T-cell (primary cell): ENCODE measurements around the gene WWTR1. TPM values are rescaled to one million over a fixed set of nuclear protein-coding genes. Genes with fewer than 3 reads are reported as not detected.

Source experiments
- ATAC-seq, 4 experiments: fragments of 200-7000 bp in 3 of 4; fragments of 150-1000 bp in 1 of 4; cut with Tn5 transposase; replicated peaks in 1 of 4; 1 replicate in 3 of 4; 2 replicates in 1 of 4; pipeline ENCODE4 v1.10.0; 2021; ENCODE audit warnings: moderate library complexity in 3 of 4, mild to moderate bottlenecking in 2 of 4, moderate number of reproducible peaks in 1 of 4
- CTCF ChIA-PET, 2 donors: fragments of 300-600 bp; sonication (Branson Sonifier 250); formaldehyde crosslinking; loops; one replicate each; lab custom pipeline; 2022; ENCODE audit warnings: antibody characterized with exemption in 2 of 2; lab: Charles Lee
- POLR2A ChIA-PET, 2 donors: fragments of 300-600 bp; sonication (Branson Sonifier 250); formaldehyde crosslinking; loops; one replicate each; lab custom pipeline; 2022; ENCODE audit warnings: antibody characterized with exemption in 2 of 2; lab: Charles Lee
- DNase-seq, 35 experiments: peaks; one replicate each; pipeline versions ENCODE4 v3.0.0 to v3.0.0-alpha.2; 2013 to 2023
- H3K27ac ChIP-seq: one replicate; pipeline ENCODE4 v1.5.1; 2013; ENCODE audit warnings: low read length
- H3K27me3 ChIP-seq, 2 experiments: replicated peaks in 1 of 2; 1 replicate in 1 of 2; 2 replicates in 1 of 2; pipeline versions ENCODE4 v1.6.1 to v1.7.0; 2013; ENCODE audit warnings: low read length in 1 of 2, mixed read lengths in 1 of 2; ENCODE audit not compliant: control insufficient read depth in 2 of 2, insufficient read depth in 2 of 2; ENCODE audit errors: extremely low read depth in 1 of 2
- H3K36me3 ChIP-seq, 2 donors: 1 replicate in 1 of 2; 2 replicates in 1 of 2; pipeline versions ENCODE4 v1.6.1 to v1.7.0; 2013; ENCODE audit warnings: low read length in 1 of 2; ENCODE audit not compliant: control insufficient read depth in 2 of 2, insufficient read depth in 1 of 2; ENCODE audit errors: extremely low read depth in 1 of 2
- H3K4me1 ChIP-seq, 2 experiments: 1 replicate in 1 of 2; 2 replicates in 1 of 2; pipeline versions ENCODE4 v1.6.1 to v1.7.0; 2013; ENCODE audit warnings: low read length in 2 of 2, mixed read lengths in 1 of 2; ENCODE audit not compliant: insufficient read depth in 2 of 2, control insufficient read depth in 1 of 2; ENCODE audit errors: extremely low read depth in 1 of 2
- H3K4me3 ChIP-seq, 2 donors: 1 replicate in 1 of 2; 2 replicates in 1 of 2; pipeline versions ENCODE4 v1.5.1 to v1.7.0; 2013; ENCODE audit warnings: mild to moderate bottlenecking in 2 of 2, low read length in 1 of 2, moderate library complexity in 1 of 2; ENCODE audit not compliant: control insufficient read depth in 1 of 2; ENCODE audit errors: extremely low read depth in 1 of 2
- H3K9me3 ChIP-seq: 2 replicates; pipeline ENCODE4 v1.7.0; 2013
- H3K27ac Mint-ChIP-seq, 2 donors: one replicate each; pipeline ENCODE4 v1.8.0; 2020 to 2021; ENCODE audit warnings: mild to moderate bottlenecking in 2 of 2, mixed read lengths in 2 of 2
- H3K27me3 Mint-ChIP-seq, 2 donors: one replicate each; pipeline ENCODE4 v1.8.0; 2021 to 2022; ENCODE audit warnings: mixed read lengths in 2 of 2
- H3K36me3 Mint-ChIP-seq: one replicate; pipeline ENCODE4 v1.8.0; 2021; ENCODE audit warnings: mixed read lengths
- H3K4me1 Mint-ChIP-seq, 3 donors: one replicate each; pipeline ENCODE4 v1.8.0; 2020 to 2022; ENCODE audit warnings: mixed read lengths in 3 of 3, mild to moderate bottlenecking in 1 of 3
- H3K4me3 Mint-ChIP-seq, 3 donors: one replicate each; pipeline ENCODE4 v1.8.0; 2020 to 2022; ENCODE audit warnings: mild to moderate bottlenecking in 3 of 3, mixed read lengths in 3 of 3, moderate library complexity in 3 of 3
- H3K9me3 Mint-ChIP-seq, 3 donors: one replicate each; pipeline ENCODE4 v1.8.0; 2020 to 2022; ENCODE audit warnings: mixed read lengths in 3 of 3
- WGBS: methylation state at CpG from one replicate; pipeline ENCODE4 v1.1.5; 2013; ENCODE audit warnings: missing lambda C conversion rate; ENCODE audit not compliant: insufficient coverage; 5-methylcytosine and 5-hydroxymethylcytosine counted together
- total RNA-seq, 35 experiments: library from RNA in 6 of 35; stranded (reverse) in 6 of 35; fragments of 120-200 nt in 1 of 35; gene quantifications; one replicate each; pipeline versions ENCODE4 v1.2.1 to v1.2.4 and lab custom pipeline; 2013 to 2026

WWTR1 gene
- total RNA-seq, 5 donors from 2014 or later (not counting 1 experiment from before 2014, with no cell fraction given): 0.43 to 1.6 (median 1.1) TPM

DNA sequence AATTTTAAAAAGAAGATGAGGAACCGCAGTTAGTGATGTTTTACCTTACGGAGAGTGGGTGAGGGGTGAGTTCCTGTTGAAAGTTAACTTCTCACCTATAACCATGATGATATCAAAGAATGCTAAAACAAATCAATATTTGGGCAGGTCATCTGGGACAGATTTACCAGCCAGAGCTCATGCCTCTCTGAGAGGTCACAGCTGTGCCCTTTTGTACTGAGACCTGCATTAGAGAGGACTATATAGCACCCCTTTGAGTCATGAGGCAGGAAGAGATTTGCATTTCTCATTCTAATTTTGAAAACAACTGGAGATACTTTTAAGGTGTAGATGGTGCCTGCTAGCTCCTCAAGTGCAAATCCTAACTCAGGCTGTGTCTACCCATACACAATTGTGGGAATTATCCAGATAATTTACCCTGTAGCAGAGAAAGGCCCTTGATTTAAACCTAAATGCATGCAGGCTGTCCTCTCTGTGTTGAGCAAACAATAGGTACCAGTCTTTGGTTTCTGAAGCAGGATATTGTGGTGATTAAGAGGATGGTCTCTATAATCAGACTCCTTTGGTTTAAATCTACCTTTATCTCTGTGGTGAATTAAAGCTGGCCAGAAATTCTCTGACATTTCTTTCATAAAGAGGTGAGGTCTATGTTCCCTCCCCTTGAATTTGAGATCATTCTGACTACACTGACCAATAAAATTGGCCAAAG lies 189.2 kb downstream of the WWTR1 start:
- no peak overlapping the region for H3K4me3 ChIP-seq
- H3K27me3 ChIP-seq: no peaks in the 10 kb centered on the region
- Mint-ChIP-seq H3K36me3 (no peaks in the 10 kb centered on the region), H3K9me3 (no peaks in the 10 kb centered on the region), H3K27me3 (peaks cover 6 to 10% of the 10 kb centered on the region in 2 donors), H3K4me3 (no peak overlapping the region), H3K27ac (no peak overlapping the region), H3K4me1 (no peaks in the 10 kb centered on the region)
- ChIA-PET POLR2A (no interaction called here), CTCF (interaction anchor here (0.6 to 0.7 kb wide), 2 partner anchors 98 to 101 kb away, joined by 3 read pairs; no protein-coding TSS in a partner anchor)
- H3K4me1 ChIP-seq: no peaks in the 10 kb centered on the region
- no peak for DNase-seq
- no CpG with 5 or more reads among the region's 2 CpGs for whole genome bisulfite sequencing
- H3K27ac ChIP-seq: no peak overlapping the region
- H3K36me3 ChIP-seq: no peaks in the 10 kb centered on the region
- no peak for ATAC-seq
- H3K9me3 ChIP-seq: no peaks in the 10 kb centered on the region

Other genes starting within 250 kb of the WWTR1 start
- gene TM4SF4, start 183.3 kb downstream of the WWTR1 start, total RNA-seq: 1 to 10 TPM in 1 of 5 donors, under 1 TPM in 2, not detected in 2; 0.85 to 1.1 (median 0.86) TPM
- 10 to 100 TPM; 29.5 to 36.1 (median 33.7) TPM for gene COMMD2, start 94.5 kb upstream of the WWTR1 start, total RNA-seq
- gene ANKUB1, start 134.5 kb upstream of the WWTR1 start, total RNA-seq: not detected
- 10 to 100 TPM; 45.0 to 55.8 (median 54.8) TPM for gene RNF13, start 155.2 kb upstream of the WWTR1 start, total RNA-seq